Measurements from ENCODE around the gene SGMS1. TPM values are rescaled to one million over a fixed set of nuclear protein-coding genes. Genes with fewer than 3 reads are reported as not detected.

The SGMS1 gene
- polyA plus RNA-seq, 1 of the 3 experiments (the other 2 are of a cell fraction): 6.3 TPM

DNA sequence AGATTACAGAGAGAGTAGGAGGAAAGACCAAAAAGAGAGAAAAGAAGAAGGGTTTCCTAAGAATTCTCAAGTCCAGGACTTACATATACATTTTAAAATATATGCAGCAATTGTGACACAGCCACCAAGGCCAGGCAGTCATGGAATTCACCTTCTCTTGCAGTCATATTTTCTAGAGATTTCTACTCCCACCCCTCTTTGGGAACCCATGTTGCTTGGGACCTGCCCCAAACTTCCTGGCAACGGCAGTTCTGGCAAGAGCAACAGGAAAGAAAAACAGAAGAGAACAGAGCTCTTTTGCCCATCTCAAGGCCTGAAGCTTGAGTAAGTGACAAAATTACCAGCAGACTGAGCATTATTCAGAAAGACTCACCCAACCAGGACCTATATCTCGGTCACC is 244.1 kb downstream of the SGMS1 start (continued):
- TF ChIP-seq, protein P1, sequence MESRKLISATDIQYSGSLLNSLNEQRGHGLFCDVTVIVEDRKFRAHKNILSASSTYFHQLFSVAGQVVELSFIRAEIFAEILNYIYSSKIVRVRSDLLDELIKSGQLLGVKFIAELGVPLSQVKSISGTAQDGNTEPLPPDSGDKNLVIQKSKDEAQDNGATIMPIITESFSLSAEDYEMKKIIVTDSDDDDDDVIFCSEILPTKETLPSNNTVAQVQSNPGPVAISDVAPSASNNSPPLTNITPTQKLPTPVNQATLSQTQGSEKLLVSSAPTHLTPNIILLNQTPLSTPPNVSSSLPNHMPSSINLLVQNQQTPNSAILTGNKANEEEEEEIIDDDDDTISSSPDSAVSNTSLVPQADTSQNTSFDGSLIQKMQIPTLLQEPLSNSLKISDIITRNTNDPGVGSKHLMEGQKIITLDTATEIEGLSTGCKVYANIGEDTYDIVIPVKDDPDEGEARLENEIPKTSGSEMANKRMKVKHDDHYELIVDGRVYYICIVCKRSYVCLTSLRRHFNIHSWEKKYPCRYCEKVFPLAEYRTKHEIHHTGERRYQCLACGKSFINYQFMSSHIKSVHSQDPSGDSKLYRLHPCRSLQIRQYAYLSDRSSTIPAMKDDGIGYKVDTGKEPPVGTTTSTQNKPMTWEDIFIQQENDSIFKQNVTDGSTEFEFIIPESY (IDR thresholded peaks at IDR 0.05; ENCODE audit: borderline replicate concordance, low read depth): no peak
- TF ChIP-seq RFX5 (IDR thresholded peaks at IDR 0.05; ENCODE audit: low read length): no peak
- TF ChIP-seq JUND (IDR thresholded peaks at IDR 0.05): no peak

DNA sequence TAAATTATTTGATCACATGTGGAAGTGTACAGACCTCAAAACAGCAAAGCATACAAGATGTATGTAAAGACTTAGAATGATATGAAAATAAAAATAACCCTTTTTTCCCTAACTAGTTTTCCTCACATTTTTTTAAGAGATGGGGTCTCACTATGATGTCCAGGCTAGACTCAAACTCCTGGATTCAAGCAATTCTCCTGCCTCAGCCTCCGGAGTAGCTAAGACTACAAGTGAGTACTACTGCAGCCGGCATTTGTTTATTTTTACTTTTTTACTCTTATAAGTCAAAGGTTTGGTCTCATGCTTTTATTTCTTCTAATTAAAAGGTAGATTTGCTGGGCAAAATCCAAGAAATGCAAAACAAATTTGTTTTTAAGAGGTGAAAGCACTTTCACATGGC is 248.0 kb downstream of the SGMS1 start:
- Histone ChIP-seq H2AFZ (ENCODE audit: low read depth) (no peak overlapping the region), H3K79me2 (ENCODE audit: insufficient read depth) (peaks cover 38% of the 10 kb centered on the region), H3K36me3 (replicated peaks in 1 of 2; ENCODE audit: control insufficient read depth in 1 of 2, insufficient read depth in 2 of 2, low read length in 1 of 2) (no peaks in the 10 kb centered on the region), H3F3A (replicated peaks; ENCODE audit: insufficient read depth) (no peaks in the 10 kb centered on the region), H3K4me2 (no peak overlapping the region), H3K27ac (ENCODE audit: low read depth in 2 of 2, low read length in 1 of 2) (no peak overlapping the region), H3K4me3 (ENCODE audit: low read depth in 2 of 2, low read length in 1 of 2) (no peak overlapping the region), H3K9me2 (no peaks in the 10 kb centered on the region), H3K9me3 (no peaks in the 10 kb centered on the region), H3K27me3 (ENCODE audit: insufficient read depth) (no peaks in the 10 kb centered on the region), H3K4me1 (ENCODE audit: control insufficient read depth in 1 of 2, insufficient read depth in 2 of 2, low read depth in 1 of 2, low read length in 1 of 2) (no peaks in the 10 kb centered on the region), H4K20me1 (ENCODE audit: insufficient read depth) (0 out of 2 replicates have a peak, but pooled peaks cover 8% of the 10 kb centered on the region), H3K9ac (no peak overlapping the region)
- POLR2A ChIA-PET: no interaction called here
- no peak for DNase-seq
- no peak for TF ChIP-seq EP300 (IDR thresholded peaks at IDR 0.05; ENCODE audit: borderline replicate concordance in 1 of 2, low read depth in 1 of 2, low read length in 1 of 2)
- no peak for TF ChIP-seq NFIC (IDR thresholded peaks at IDR 0.05; ENCODE audit: borderline replicate concordance)
- TF ChIP-seq, protein P2, sequence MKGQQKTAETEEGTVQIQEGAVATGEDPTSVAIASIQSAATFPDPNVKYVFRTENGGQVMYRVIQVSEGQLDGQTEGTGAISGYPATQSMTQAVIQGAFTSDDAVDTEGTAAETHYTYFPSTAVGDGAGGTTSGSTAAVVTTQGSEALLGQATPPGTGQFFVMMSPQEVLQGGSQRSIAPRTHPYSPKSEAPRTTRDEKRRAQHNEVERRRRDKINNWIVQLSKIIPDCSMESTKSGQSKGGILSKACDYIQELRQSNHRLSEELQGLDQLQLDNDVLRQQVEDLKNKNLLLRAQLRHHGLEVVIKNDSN (IDR thresholded peaks at IDR 0.05; ENCODE audit: borderline replicate concordance, low read depth): no peak
- 96% methylated on average over 2 of the region's 2 CpGs for WGBS (ENCODE audit: low lambda C conversion rate)
- CTCF ChIA-PET: interaction anchor here (0.7 kb wide), 1 partner anchor 22 kb away, joined by 3 read pairs; no protein-coding TSS in a partner anchor

DNA sequence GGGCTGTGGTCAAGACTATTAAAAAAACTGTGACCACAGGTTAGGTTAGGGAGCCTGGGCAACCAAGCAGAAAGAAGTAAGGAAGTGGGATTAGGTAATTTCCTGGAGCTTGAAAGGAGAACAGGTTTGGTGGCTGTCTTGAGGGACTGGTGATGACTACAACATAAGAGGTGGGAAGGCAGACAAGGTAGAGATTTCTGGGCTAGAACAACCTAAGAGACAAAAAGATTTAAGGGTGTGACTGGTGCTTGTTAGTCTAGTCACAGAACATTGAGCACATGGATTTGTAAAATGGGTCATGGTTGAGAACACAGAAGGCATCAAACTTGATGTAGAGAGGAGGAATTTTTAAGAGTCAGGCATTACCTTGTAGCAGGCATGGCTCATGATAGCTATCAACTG is 248.7 kb downstream of the SGMS1 start:
- H3K79me2 ChIP-seq (ENCODE audit: insufficient read depth): peaks cover 34% of the 10 kb centered on the region
- H3K36me3 ChIP-seq (replicated peaks in 1 of 2; ENCODE audit: control insufficient read depth in 1 of 2, insufficient read depth in 2 of 2, low read length in 1 of 2): no peaks in the 10 kb centered on the region
- ChIA-PET POLR2A (interaction anchor here (1.0 kb wide), 1 partner anchor 13 kb away, joined by 3 read pairs; no protein-coding TSS in a partner anchor), CTCF (no interaction called here)
- no peaks in the 10 kb centered on the region for H3K4me1 ChIP-seq (ENCODE audit: control insufficient read depth in 1 of 2, insufficient read depth in 2 of 2, low read depth in 1 of 2, low read length in 1 of 2)
- H4K20me1 ChIP-seq (ENCODE audit: insufficient read depth): 0 out of 2 replicates have a peak, but pooled peaks cover 8% of the 10 kb centered on the region
- no peaks in the 10 kb centered on the region for H3K9me3 ChIP-seq
- no peak overlapping the region for H2AFZ ChIP-seq (ENCODE audit: low read depth)
- no peaks in the 10 kb centered on the region for H3F3A ChIP-seq (replicated peaks; ENCODE audit: insufficient read depth)
- no peak overlapping the region for H3K9ac ChIP-seq
- no peak overlapping the region for H3K4me2 ChIP-seq
- H3K4me3 ChIP-seq (ENCODE audit: low read depth in 2 of 2, low read length in 1 of 2): no peak overlapping the region
- TF ChIP-seq GABPA (IDR thresholded peaks at IDR 0.05; ENCODE audit: low read depth) (no peak), RCOR1 (IDR thresholded peaks at IDR 0.05; ENCODE audit: low read length) (no peak), JUND (IDR thresholded peaks at IDR 0.05) (no peak), TEAD4 (IDR thresholded peaks at IDR 0.05; ENCODE audit: borderline replicate concordance, insufficient read depth) (no peak), GATA2 (CRISPR knock-in tag; IDR thresholded peaks at IDR 0.05) (no peak), YY1 (IDR thresholded peaks at IDR 0.05; ENCODE audit: low read depth) (no peak), FOSL2 (IDR thresholded peaks at IDR 0.05; ENCODE audit: borderline replicate concordance, low read depth) (no peak), CHD2 (IDR thresholded peaks at IDR 0.05; ENCODE audit: low read length, partially characterized antibody) (no peak), RFX5 (IDR thresholded peaks at IDR 0.05; ENCODE audit: low read length) (no peak)
- TF ChIP-seq, protein P2 (IDR thresholded peaks at IDR 0.05; ENCODE audit: borderline replicate concordance, low read depth): no peak
- TF ChIP-seq, protein P1 (IDR thresholded peaks at IDR 0.05; ENCODE audit: borderline replicate concordance, low read depth): no peak
- no peak for DNase-seq
- no peaks in the 10 kb centered on the region for H3K9me2 ChIP-seq
- no peaks in the 10 kb centered on the region for H3K27me3 ChIP-seq (ENCODE audit: insufficient read depth)
- H3K27ac ChIP-seq (ENCODE audit: low read depth in 2 of 2, low read length in 1 of 2): no peak overlapping the region
